HG03135 (cell line): ENCODE data around the gene STH.
"Not testable (repeated sequence)": the region's sequence is repeated elsewhere in the genome, so short reads cannot be mapped to it uniquely, and the experiment has no call there.

Source experiments
- ATAC-seq: cut with Tn5 transposase; IDR thresholded peaks from one replicate; pipeline ENCODE4 v1.9.1; 2021; ENCODE audit warnings: mild to moderate bottlenecking, moderate library complexity; ENCODE audit not compliant: unreplicated experiment

Gene STH

GRCh38 chr17:45998987-45999899 is at the start of gene STH:
TSS of gene STH (plus strand) at chr17:45999250. CDS start at chr17:45999280, 30 bp downstream.
- no peak for ATAC-seq

GRCh38 chr17:45949755-45950320 is 49.2 kb upstream of the STH start:
- no peak for ATAC-seq

GRCh38 chr17:45950888-45951287 is 48.2 kb upstream of the STH start:
- no peak for ATAC-seq

GRCh38 chr17:45951403-45951802 is 47.6 kb upstream of the STH start:
- ATAC-seq: no peak

- ATAC-seq: no peak
These were observed 47.1 kb upstream of the STH start for GRCh38 chr17:45951941-45952340.

GRCh38 chr17:45952814-45953320 is 46.2 kb upstream of the STH start:
- ATAC-seq: no peak

GRCh38 chr17:45953561-45953960 is 45.5 kb upstream of the STH start:
- ATAC-seq: no peak

- ATAC-seq: no peak
These were observed 44.1 kb upstream of the STH start for GRCh38 chr17:45954914-45955313.

GRCh38 chr17:45955326-45955725 is 43.7 kb upstream of the STH start:
- no peak for ATAC-seq

- no peak for ATAC-seq
These were observed 43.0 kb upstream of the STH start for GRCh38 chr17:45956090-45956489.

GRCh38 chr17:45956746-45957145 is 42.3 kb upstream of the STH start:
- not testable (repeated sequence) for ATAC-seq

- no peak for ATAC-seq
These were observed 40.7 kb upstream of the STH start for GRCh38 chr17:45958307-45958706.

- ATAC-seq: no peak
These were observed 39.9 kb upstream of the STH start for GRCh38 chr17:45958994-45959665.

GRCh38 chr17:45960311-45960710 is 38.7 kb upstream of the STH start:
- ATAC-seq: no peak

GRCh38 chr17:45961206-45961605 is 37.8 kb upstream of the STH start:
- ATAC-seq: no peak

GRCh38 chr17:45962221-45962972 is 36.7 kb upstream of the STH start:
- no peak for ATAC-seq

- no peak for ATAC-seq
These were observed 35.8 kb upstream of the STH start for GRCh38 chr17:45963283-45963682.

GRCh38 chr17:45963889-45964288 is 35.2 kb upstream of the STH start:
- no peak for ATAC-seq

GRCh38 chr17:45964634-45965033 is 34.4 kb upstream of the STH start:
- no peak for ATAC-seq

- no peak for ATAC-seq
These were observed 33.2 kb upstream of the STH start for GRCh38 chr17:45965812-45966211.
